ENCODE data around the gene DOCK10. TPM values are rescaled to one million over a fixed set of nuclear protein-coding genes. Genes with fewer than 3 reads are reported as not detected.

The DOCK10 gene
- total RNA-seq, 4 donors from 2014 or later, result 3.8 to 33.2 (median 12.3) TPM

DNA sequence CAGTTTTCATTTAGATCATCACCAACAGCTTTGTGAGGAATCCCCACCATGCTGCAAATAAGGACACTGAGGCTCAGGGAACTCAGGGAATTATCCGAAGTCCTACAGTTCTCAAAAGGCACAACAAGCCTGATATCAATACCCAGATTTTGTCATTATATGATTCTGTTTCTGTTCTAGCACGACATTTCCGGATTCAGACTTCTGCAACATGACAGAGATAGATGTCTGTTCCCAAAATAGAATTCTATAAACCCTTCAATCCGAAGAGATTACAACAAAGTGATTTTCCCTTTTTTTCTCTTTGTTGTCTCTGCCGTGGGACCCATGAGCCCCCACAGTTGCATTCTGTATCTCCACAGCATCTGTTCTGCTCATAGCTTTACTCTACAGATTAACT, 72.0 kb downstream of the DOCK10 start:
- no peaks in the 10 kb centered on the region for H3K36me3 ChIP-seq
- no peak overlapping the region for H3K4me3 ChIP-seq
- intact Hi-C loops (cut with DNase I; ENCODE audit: low total_unique reads), result no loop called here
- no peaks in the 10 kb centered on the region for H3K4me1 ChIP-seq
- no peak for TF ChIP-seq CTCF (IDR thresholded peaks at IDR 0.05)
- no peak for TF ChIP-seq POLR2A (IDR thresholded peaks at IDR 0.05)
- H3K27me3 ChIP-seq, result no peaks in the 10 kb centered on the region
- H3K9me3 ChIP-seq, result no peaks in the 10 kb centered on the region
- no peak overlapping the region for H3K27ac ChIP-seq
- no peak for DNase-seq

DNA sequence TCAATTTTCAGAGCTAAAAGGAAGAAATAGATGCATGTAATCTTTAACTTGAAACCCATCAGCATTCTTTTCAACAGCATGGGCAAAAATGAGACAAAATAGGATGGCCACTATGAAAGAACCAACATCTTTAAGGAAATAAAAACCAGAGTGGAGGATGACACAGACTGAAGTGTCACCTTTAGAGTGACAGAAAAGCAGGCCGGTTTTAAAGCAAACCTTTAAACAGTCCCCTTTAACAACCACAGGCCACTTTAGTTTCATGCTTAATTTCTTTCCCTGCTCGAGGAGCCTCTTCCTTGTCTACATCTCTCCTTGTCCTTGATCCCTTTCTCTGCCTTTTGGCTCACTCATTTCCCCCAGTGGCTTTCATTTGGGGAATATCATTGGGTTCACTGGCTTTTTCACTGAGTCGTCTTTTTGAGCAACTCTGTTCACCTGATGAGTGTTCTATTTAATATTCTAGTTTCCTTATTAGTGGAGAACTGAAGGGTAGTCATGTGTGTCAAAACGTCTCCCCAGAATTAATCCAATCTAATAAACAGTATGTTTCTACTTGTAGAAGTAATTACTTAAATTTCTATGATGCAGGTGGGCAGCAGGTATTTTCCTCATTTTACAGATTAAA, 72.5 kb downstream of the DOCK10 start:
- Histone ChIP-seq H3K4me3 (no peak overlapping the region), H3K27me3 (no peaks in the 10 kb centered on the region), H3K36me3 (no peaks in the 10 kb centered on the region), H3K4me1 (no peaks in the 10 kb centered on the region), H3K27ac (no peak overlapping the region), H3K9me3 (no peaks in the 10 kb centered on the region)
- no peak for DNase-seq
- TF ChIP-seq CTCF (IDR thresholded peaks at IDR 0.05) (no peak), POLR2A (IDR thresholded peaks at IDR 0.05) (no peak)
- intact Hi-C loops (cut with DNase I; ENCODE audit: low total_unique reads), result no loop called here

- Histone ChIP-seq H3K4me1 (no peaks in the 10 kb centered on the region), H3K27ac (no peak overlapping the region)
Measured at GRCh38 chr2:224969095-224969494, 73.2 kb downstream of the DOCK10 start.

GRCh38 chr2:224968051-224968450, 74.2 kb downstream of the DOCK10 start:
- H3K4me3 ChIP-seq, result no peak overlapping the region
- no peak overlapping the region for H3K27ac ChIP-seq
- no peaks in the 10 kb centered on the region for H3K27me3 ChIP-seq
- H3K4me1 ChIP-seq, result no peaks in the 10 kb centered on the region
- TF ChIP-seq CTCF (IDR thresholded peaks at IDR 0.05) (no peak), POLR2A (IDR thresholded peaks at IDR 0.05) (no peak)
- H3K36me3 ChIP-seq, result no peaks in the 10 kb centered on the region
- no peaks in the 10 kb centered on the region for H3K9me3 ChIP-seq
- no peak for DNase-seq
- intact Hi-C loops (cut with DNase I; ENCODE audit: low total_unique reads), result no loop called here

More at GRCh38 chr2:224969095-224969494, 73.2 kb downstream of the DOCK10 start:
- no peaks in the 10 kb centered on the region for H3K27me3 ChIP-seq
- intact Hi-C loops (cut with DNase I; ENCODE audit: low total_unique reads), result no loop called here
- TF ChIP-seq POLR2A (IDR thresholded peaks at IDR 0.05) (no peak), CTCF (IDR thresholded peaks at IDR 0.05) (no peak)
- DNase-seq, result no peak
- H3K9me3 ChIP-seq, result no peaks in the 10 kb centered on the region
- no peak overlapping the region for H3K4me3 ChIP-seq
- H3K36me3 ChIP-seq, result no peaks in the 10 kb centered on the region

- H3K27ac ChIP-seq, result no peak overlapping the region
- no peak overlapping the region for H3K4me3 ChIP-seq
- H3K4me1 ChIP-seq, result no peaks in the 10 kb centered on the region
- H3K9me3 ChIP-seq, result no peaks in the 10 kb centered on the region
- no peak for DNase-seq
- no peaks in the 10 kb centered on the region for H3K27me3 ChIP-seq
- intact Hi-C loops (cut with DNase I; ENCODE audit: low total_unique reads), result no loop called here
- no peaks in the 10 kb centered on the region for H3K36me3 ChIP-seq
- TF ChIP-seq POLR2A (IDR thresholded peaks at IDR 0.05), result no peak
Measured at GRCh38 chr2:224966613-224967012, 75.7 kb downstream of the DOCK10 start.

- Histone ChIP-seq H3K4me1 (no peaks in the 10 kb centered on the region), H3K9me3 (no peaks in the 10 kb centered on the region), H3K4me3 (no peak overlapping the region), H3K27me3 (no peaks in the 10 kb centered on the region), H3K36me3 (no peaks in the 10 kb centered on the region), H3K27ac (no peak overlapping the region)
- TF ChIP-seq CTCF (IDR thresholded peaks at IDR 0.05) (no peak), POLR2A (IDR thresholded peaks at IDR 0.05) (no peak)
- DNase-seq, result no peak
- intact Hi-C loops (cut with DNase I; ENCODE audit: low total_unique reads), result no loop called here
Measured at GRCh38 chr2:224959556-224959955, 82.7 kb downstream of the DOCK10 start.

Data from uterus (tissue), 4 donors.